ENCODE data around the gene NGDN.
"Not testable (repeated sequence)": the region's sequence is repeated elsewhere in the genome, so short reads cannot be mapped to it uniquely, and the experiment has no call there.

Gene NGDN

DNA sequence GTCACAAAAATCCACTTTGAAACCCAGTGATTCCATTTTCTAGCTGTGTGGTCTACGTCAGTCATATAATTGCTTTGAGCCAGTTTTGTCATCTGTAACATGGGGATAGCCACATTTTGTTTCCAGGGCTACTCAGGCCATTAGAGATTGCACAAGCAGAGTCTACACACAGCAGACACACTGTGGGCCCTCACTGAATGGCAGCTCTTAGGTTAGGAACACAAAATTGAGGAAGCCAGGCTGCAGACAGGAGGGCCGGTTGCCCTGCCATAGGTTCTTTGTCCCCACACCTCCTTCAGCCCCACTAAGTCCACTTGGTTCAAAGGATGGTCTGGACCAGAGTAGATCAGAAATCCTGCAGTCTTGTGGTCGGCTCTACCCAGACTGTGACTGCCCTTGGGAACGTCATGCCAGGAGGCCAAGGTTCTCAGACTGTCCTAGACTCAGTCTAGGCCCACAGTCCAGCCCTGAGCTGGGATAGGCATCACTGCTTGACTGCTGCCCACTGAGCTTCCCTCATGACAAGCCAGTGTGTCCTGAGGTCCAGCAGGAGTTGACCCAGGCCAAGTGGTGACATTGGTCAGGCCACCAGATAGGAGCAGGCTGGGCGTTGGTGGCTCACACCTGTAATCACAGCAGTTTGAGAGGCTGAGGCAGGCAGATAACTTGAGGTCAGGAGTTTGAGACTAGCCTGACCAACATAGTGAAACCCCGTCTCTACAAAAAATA, 30.2 kb upstream of the NGDN start:
- DNase-seq: no peak

- no peak for DNase-seq
Measured at GRCh38 chr14:23441076-23441475, 28.4 kb upstream of the NGDN start.

- no peak for DNase-seq
Measured at GRCh38 chr14:23442721-23443356, 26.7 kb upstream of the NGDN start.

DNA sequence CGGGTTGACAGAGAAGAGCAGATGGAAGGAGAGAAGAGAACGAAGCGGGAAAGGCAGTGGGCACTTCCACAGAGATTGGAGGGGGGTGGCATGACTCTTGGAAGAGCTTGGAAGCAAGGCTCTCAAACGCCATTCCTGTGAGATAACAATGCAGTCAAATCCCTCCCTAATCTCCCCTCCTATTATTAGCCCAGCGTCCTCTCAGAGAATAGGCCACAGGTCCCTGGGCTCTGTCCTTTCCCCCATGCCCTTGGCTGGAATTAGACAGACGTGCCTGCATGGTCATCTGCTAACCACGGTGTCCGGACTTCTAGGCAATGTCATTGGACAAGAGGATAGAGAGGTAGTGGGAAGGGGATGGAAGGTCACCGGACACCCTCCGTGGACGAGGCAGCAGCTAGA, 26.1 kb upstream of the NGDN start:
- no peak for DNase-seq

GRCh38 chr14:23443881-23444280, 25.6 kb upstream of the NGDN start:
- DNase-seq: no peak

- DNase-seq: no peak
Measured at GRCh38 chr14:23444314-23444713, 25.2 kb upstream of the NGDN start.

DNA sequence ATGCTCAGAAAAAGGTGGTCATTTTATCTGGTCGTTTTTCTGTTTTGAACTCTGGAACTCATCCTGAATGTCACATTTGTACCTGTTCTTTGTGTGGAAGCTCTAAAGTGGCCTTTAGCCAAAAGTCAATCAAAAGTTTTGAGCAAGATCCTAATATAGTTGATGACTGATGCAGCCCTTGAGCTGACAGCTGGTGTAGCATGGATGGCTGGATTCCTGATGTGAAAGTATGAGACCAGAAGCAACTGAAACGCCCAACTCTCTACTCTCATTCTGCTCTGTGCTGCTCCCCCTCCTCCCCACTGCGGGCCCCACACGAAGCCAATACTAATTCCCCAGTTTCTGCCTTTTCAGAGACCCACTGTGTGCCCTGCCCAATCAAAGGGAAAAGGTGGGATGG, 23.7 kb upstream of the NGDN start:
- no peak for DNase-seq

- DNase-seq: no peak
Measured at GRCh38 chr14:23446291-23446851, 23.1 kb upstream of the NGDN start.

- DNase-seq: no peak
Measured at GRCh38 chr14:23447361-23448350, 21.8 kb upstream of the NGDN start.

DNA sequence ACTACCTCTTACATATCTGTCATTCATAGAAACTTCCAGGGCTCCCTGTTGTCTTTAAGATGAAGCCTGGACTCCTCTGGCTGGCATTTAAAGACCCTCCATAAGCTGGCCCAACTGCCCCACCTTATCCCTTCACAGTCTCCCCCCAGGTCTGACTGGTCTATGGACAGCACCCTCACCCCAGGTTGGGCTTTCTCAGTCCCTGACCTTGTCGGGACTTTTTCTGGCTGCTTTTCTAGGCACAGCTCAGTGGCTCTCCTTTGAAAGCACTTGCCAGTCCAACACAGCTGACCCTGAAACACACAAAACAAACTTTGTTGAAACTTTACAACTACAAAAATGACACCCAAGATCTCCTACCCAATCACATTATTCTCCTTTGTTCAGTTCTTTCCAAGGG, 20.2 kb upstream of the NGDN start:
- DNase-seq: no peak

DNA sequence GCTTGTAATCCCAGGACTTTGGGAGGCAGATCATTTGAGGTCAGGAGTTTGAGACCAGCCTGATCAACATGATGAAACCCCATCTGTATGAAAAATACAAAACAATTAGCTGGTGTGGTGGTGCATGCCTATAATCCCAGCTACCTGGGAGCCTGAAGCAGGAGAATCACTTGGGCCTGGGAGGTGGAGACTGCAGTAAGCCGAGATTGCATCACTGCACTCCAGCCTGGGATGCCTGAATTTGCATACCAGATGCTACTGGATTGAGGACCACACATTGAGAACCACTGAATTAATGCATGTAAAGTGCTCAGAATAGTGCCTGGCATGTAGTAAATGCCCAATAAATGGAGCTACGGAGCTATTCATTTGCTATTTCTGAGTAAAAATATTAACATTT, 19.1 kb upstream of the NGDN start:
- no peak for DNase-seq

- no peak for DNase-seq
Measured at GRCh38 chr14:23452237-23452636, 17.3 kb upstream of the NGDN start.

GRCh38 chr14:23454445-23454856, 15.1 kb upstream of the NGDN start:
- DNase-seq: no peak

DNA sequence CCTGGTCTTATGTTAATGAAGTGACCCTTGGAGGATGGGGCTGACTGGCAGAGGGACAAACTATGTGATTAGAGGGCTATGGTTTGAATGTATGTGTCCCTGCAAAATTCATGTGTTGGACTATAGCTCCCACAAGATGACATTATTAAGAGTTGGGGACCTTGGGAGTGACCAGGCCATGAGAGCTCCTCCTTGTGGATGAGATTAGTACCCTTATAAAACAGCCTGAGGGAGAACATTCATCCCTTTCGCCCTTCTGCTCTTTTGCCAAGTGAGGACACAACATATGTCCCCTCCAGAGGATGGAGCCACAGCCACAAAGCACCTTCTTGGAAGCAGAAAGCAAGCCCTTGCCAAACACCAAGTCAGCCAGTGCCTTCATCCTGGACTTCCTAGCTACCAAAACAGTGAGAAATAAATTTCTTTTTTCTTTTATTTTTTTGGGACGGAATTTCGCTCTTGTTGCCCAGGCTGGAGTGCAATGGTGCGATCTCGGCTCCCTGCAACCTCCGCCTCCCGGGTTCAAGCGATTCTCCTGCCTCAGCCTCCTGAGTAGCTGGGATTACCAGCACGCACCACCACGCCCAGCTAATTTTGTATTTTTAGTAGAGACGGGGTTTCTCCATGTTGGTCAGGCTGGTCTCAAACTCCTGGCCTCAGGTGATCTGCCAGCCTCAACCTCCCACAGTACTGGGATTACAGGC, 12.5 kb upstream of the NGDN start:
- not testable (repeated sequence) for DNase-seq

DNA sequence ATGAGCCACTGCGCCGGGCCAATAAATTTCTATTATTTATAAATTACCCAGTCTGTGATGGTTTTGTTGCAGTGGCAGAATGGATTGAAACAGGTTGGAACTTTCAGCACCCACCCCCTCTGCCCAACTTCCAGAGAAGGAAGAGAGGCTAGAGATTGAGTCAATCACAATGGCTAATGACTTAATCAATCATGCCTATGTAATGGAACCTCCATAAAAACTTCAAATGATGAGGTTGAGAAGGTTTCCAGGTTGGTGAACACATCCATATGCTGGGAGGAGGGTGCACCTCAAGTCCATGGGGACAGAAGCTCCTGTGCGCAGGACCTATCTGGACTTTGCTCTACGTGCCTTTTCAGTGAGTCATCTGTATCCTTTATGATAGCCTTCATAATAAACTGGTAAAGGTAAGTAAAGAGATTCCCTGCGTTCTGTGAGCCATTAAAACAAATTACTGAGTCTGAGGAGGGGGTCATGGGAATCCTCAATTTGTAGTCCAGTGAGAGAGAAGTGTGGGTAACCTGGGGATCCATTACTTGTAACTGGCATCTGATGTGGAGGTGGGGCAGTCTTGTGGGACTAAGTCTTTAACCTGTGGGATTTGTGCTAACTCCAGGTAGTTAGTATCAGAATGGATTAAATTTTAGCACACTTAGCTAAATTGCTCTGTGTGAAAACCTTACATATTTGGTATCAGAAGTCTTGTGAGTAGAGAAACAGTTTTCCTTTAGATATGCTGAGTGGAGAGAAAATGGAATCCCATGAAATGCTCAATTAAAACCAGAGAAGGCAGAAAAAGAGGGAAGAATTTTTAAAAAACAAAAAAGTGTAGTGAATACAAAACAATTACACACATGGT, 11.7 kb upstream of the NGDN start:
- no peak for DNase-seq

DNA sequence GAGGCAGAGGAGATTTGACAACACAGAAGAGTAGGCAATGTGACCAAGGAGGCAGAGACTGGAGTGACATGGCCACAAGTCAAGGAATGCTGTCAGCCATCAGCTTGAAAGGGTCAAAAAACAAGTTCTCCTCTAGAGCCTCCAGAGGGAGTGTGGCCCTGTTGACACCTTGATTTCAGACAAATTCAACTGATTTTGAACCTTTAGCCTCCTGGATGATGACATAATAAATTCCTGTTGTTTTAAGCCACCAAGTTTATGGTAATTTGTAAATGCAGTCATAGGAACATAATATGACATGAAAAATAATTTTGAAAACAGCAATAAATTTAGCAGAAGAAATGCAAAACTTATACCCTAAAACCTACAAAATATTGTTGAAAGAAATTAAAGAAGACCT, 8.5 kb upstream of the NGDN start:
- no peak for DNase-seq

DNA sequence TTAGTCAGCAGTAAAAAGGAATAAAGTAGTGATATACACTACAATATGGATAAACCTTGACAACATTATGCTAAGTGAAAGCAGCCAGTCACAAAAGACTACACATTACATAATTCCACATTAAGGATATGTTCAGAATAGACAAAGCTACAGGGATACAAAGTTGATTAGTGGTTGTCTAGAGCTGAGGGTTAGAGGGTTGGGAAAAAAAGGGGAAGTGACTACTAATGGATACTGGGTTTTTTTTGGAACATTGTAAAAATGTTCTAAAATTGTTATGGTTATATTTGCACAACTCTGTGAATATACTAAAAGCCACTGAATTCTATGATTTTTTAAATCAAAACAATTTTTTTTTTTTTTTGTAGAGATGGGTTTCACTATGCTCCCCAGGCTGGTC, 4.8 kb upstream of the NGDN start:
- no peak for DNase-seq

DNA sequence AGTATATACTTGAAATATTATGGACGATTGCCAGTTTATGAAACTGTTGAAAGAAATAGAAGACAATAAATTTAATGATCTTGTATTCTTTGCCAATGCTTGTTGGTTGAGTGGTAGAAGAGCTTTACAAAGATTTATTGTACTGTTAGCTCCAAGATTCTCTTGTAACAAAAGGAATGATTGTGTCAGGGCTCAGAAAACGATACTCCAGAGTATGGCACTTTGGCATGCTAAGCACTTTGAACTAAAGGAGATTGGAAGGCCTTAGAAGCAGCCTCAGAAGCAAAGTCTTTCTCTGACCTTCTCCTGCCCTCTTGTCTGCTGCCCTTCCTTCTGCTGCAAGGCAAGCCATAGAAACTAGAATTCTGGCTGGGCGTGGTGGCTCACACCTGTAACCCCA, 4.2 kb upstream of the NGDN start:
- DNase-seq: no peak

DNA sequence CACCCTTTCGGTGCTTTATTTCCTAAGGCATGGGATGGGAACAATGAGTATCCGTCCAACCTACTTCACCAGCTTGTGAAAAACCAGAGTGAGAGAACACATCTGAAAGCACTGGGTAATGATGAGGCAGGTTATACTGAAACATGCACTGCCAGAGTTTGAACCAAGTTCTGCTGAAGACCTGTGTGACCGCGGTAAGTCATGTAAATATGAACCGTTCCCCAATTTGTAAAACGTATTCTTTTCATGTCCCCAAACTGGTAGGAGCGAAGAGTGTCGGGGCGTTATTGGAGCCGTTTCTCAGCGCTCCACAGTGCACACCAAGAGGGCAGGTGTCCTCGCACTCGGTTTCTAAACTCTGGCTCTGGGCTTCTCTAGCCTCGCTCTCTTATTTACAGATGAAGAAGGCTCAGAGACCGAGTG, 788 bp upstream of the NGDN start:
- DNase-seq: no peak

DNA sequence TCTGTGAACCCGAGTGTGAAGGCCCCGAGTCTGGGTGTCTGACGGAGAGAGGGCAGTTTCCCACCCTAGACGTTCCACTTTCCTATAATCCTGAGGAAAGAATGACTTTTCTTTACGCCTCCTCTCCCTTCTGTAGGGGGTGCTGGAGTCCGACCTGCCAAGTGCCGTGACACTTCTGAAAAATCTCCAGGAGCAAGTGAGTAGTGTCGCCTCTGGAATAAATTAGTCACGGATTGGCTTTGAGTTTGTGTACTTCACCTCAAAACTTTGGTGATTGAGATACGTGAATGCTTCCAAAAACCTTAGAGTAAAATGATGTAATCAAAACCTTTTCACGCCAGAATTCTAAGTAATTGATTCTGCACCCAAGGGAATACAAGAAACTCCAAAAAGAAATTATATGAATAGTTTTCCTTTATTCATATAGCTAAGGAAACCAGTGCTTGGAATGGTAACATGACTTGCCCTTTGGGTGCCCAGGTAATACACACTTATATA, 452 bp downstream of the NGDN start:
- no peak for DNase-seq

- DNase-seq: no peak
Measured at GRCh38 chr14:23470947-23471346, 1.4 kb downstream of the NGDN start.

Data from right hindlimb (tissue), 1 donor.